AG08395 (cell line): Measurements from ENCODE around the gene PAN3.

ENCODE experiments used
- DNase-seq: peaks from one replicate; pipeline ENCODE4 v3.0.0; 2012; ENCODE audit warnings: mixed read lengths, low spot score

The PAN3 gene

DNA sequence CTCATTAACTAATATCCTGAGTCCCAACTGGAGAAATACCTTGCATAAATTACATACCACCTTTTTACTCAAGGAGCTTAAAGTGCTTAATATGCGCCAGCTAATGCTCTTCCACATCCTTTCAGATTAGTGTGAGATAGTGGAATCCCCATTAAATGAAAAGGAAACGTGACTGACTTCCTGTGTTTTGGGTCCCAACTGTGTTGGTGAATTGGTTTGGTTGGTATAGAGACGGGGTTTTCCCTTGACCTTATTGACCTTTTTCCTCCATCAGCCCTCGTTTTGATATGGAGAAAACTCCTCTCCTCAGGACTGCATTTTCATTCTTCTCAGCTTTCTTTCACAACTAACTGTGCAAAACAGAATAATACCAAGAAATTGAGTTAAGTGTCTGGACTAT is 163.5 kb downstream of the PAN3 start:
- no peak for DNase-seq

DNA sequence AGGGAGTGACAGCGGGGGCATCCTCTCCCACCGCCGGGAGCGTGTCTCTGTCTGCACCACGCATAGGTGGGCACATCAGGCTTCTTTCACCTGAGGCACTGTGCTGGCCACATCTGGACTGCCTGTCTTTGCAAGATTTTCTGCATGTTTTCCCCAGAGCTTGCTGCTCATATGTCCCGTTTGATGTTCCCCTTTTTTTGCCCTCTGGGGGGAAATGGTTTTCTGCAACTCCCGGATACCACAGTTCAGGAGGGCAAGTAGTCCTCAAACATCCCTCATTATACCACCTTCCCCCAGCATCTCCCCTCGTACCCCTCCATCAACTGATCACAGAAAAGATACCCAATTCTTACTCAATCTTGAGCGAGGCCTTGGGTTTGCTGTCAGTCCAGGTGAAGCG is 168.0 kb downstream of the PAN3 start:
- no peak for DNase-seq

DNA sequence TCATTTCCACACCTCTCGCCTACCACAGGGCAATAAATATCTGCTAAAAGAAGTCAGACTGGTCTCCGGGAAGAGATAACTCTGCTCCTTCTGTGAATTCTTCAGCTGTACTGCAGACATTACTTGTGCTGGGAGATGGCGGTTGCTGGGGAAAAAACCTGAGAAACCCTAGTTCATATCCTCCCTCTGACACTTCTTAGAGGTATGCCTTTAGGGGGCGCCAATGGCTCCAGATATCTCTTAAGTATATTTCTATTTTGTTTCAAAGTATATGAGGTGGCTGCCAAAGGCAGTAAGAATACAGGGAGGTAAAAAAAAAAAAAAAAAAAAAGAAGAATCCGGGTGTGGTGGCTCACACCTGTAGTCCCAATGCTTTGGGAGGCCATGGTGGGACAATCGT is 175.2 kb downstream of the PAN3 start:
- no peak for DNase-seq

- DNase-seq: no peak
Observed at GRCh38 chr13:28314879-28315278, 176.5 kb downstream of the PAN3 start.

DNA sequence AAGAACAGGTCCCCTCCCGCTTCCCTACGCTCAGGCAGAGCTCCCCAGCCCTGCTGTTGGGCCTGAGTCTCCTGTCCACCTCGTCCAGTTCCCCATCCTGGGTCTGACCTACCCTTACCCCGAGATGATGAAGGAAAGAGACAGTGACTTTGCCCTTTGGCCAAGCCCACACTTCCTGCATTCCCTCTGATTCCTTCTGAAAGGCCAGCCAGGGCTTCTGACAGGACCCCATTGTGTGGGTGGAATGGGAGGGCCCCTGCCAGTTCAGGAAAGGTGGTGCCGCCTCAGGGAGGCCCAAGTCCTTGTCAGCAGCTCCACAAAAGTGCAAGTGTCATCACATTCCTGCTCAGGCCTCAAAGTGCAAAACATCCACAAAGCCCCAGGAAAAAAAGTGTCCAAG is 177.8 kb downstream of the PAN3 start:
- DNase-seq: no peak

DNA sequence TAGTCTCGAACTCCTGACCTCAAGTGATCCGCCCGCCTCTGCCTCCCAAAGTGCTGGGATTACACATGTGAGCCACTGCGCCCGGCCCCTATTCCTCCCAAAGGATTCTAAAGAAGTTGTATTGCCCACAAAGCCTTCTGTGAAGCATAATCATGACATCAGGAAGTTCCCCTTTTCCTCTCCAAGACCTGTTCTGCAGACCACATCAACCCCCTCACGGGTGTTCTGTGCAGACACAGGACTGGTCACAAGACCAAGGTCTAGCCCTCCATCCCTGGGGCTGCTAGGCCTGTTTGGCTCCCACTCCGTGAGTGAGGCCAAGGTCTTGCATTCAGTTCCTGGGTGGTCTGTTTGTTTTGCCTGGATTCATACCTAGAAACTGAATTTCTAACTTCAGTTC is 178.5 kb downstream of the PAN3 start:
- no peak for DNase-seq

DNA sequence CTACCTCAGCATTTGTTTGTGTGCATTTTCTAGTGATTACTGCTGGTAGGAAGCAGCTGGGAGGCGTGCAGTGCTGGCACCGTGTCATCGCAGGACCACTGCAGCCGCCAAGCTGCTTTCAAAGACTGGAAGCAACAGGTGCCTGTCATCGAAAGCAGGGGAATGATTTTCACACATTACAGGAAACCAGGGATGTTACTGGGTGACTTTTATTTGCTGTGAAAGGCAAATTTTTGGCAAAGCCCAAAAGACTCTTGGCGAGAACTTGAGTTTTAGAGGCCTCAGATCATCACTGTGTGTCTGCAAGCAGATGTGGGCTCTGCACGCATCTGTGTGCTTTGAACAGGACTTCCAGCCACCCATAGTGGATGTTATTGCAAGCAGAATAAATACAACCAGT is 180.2 kb downstream of the PAN3 start:
- peak; percentile 34 for DNase-seq

DNA sequence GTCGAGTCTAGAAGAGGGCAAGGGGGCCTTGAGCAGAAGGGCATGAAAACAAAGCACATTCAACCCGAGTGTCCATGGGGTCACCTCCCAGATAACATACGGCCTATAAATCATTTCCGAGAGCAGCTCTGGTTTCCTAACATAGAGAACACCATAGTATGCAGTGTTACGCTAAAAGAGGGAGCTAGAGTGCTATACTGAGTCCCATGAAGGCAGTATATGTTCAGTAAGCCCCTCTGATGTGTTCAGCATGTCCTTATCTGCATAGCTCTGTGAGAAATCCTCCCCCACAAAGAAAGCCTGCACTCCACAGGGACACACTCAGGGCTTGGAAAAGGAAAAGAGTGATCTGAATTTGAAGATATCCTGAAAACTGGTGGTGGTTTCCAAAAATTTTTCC is 181.2 kb downstream of the PAN3 start:
- no peak for DNase-seq

- DNase-seq: no peak
Observed at GRCh38 chr13:28320209-28320608, 181.9 kb downstream of the PAN3 start.

GRCh38 chr13:28320884-28321574 is 182.7 kb downstream of the PAN3 start:
- DNase-seq: no peak

GRCh38 chr13:28321756-28322155 is 183.4 kb downstream of the PAN3 start:
- DNase-seq: no peak

DNA sequence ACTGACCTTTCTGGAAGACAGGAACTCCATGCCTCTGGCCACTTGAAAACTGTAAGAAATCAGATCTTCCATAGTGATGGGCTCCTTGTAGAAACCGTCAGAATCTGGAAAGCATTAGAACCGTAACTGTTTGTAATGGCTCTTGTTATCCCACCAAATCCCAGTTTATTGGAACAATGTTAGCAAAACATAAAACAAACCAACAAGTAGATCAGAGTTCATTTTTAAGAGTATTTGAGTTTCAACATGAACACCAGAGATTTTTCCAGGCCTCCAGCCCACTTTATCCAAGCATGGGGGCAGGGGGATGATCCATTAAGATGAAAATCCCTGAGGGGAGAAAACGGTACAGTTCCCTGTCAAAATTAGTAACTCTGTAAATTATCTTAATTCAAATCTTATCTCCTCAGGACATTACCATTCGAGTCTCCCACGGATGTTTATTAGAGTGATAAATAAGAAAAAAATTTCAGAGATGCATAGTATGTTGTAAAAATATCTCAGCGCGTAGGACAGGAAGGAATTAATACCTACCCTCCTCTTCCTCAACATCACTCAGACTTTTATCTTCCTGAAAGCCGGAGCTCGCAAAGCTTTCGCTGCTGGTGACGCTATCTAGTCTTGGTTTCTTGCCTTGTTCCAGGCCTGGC is 184.0 kb downstream of the PAN3 start:
- no peak for DNase-seq

GRCh38 chr13:28324181-28324789 is 185.9 kb downstream of the PAN3 start:
- DNase-seq: peak; percentile 72

GRCh38 chr13:28325022-28325421 is 186.7 kb downstream of the PAN3 start:
- DNase-seq: no peak

GRCh38 chr13:28326056-28326455 is 187.7 kb downstream of the PAN3 start:
- DNase-seq: no peak

DNA sequence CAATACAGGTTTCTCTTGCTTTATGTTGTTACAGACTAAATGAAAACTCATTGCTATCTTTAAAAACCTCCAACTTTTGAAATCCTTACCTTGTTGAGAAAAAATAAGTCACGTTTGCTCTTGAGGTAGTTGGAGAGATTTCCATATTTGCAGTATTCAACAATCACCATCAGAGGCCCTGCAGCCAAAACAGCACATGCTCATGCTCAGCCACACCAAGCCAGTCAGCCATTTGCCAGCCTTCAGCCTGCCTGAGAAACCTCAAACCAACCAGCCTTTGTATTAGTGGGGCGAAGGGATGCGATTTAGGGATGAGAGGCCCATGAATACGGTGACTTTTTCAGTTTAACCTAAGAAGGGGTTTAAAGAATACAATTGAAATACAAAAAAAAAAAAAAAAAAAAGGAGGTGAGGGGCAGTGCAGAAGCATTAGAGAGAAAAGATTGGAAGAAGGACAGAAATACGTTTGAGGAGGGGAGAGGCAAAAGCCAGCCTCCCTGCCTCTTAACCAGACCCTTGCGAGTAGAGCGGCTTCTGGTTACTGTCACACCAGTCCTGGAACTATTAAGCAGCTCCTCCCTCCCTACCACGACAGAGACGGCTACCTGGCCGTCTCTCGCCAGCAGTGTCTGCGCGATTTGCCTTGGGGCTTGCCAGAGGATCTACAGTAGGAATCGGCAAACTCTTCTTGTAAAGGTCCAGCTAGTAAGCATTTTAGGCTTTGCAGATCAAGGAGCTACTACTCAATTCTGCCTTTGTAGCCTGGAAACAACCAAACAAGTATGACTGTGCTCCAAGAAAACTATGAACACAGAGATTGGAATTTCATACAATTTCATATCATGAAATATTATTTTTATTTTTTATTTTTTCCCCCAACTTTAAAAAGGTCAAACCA is 189.3 kb downstream of the PAN3 start:
- DNase-seq: no peak

- no peak for DNase-seq
Observed at GRCh38 chr13:28328271-28328607, 189.9 kb downstream of the PAN3 start.

DNA sequence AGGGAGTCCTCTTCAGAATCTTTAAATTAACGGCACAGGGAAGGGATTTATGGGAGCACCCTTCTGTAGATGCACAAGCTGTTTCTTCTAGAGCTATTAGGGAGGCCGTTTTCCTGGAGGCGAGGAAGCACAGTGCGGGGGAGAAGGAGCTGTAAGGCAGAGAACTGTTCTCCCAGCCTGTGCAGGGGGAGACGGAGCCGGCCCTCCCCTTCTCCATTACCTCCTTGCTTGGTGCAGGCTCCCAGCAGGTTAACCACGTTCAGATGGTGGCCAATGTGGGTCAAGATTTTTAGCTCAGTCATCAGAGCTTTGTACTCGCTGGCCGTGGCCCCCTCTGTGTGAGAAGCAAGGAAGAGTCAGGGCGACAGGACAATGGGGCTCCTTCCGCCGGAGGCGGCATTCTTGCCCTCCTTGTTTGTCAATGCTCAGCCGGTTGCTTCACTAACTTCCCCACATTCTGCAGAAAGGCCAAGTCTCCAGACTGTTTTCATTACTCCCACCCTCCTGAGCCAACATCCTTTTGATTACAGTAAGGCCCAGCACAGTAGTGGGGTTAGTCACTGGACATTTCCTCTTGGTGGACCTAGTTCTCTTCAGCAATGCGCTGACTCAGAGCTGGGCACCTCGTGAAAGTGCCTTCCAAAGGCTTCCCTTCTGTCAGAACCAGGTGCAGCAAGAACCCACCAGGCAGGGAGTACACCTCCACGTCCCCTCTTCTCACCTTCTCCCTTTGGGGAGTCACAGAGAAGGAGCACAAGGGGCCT is 191.2 kb downstream of the PAN3 start:
- peak; percentile 94 for DNase-seq

GRCh38 chr13:28333204-28333881 is 195.0 kb downstream of the PAN3 start:
- DNase-seq: no peak

GRCh38 chr13:28336193-28336657 is 197.9 kb downstream of the PAN3 start:
- DNase-seq: no peak
